Measurements from ENCODE around the gene SLC38A4. TPM values are rescaled to one million over a fixed set of nuclear protein-coding genes. Genes with fewer than 3 reads are reported as not detected.

SLC38A4 gene, protein sequence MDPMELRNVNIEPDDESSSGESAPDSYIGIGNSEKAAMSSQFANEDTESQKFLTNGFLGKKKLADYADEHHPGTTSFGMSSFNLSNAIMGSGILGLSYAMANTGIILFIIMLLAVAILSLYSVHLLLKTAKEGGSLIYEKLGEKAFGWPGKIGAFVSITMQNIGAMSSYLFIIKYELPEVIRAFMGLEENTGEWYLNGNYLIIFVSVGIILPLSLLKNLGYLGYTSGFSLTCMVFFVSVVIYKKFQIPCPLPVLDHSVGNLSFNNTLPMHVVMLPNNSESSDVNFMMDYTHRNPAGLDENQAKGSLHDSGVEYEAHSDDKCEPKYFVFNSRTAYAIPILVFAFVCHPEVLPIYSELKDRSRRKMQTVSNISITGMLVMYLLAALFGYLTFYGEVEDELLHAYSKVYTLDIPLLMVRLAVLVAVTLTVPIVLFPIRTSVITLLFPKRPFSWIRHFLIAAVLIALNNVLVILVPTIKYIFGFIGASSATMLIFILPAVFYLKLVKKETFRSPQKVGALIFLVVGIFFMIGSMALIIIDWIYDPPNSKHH
- total RNA-seq (2022) (16.0 and 20.1 TPM in 2 replicates), Bru-seq, nascent RNA (percentile 55 among the genes with signal in this experiment), BruChase-seq, experiment 1, labeled RNA remaining after a 2-hour chase (percentile 61 among the genes with signal in this experiment), BruChase-seq, experiment 2, labeled RNA remaining after a 6-hour chase (percentile 70 among the genes with signal in this experiment)
- long read RNA-seq, transcript SLC38A4-202 (16 exons, 3,791 nt), result major isoform, 7 of 18 reads
- long read RNA-seq, partial matches to known transcripts, result 2 of 18 reads
- long read RNA-seq, other reads (novel, unspliced or antisense), result 7 of 18 reads

- peaks cover 21% of the 10 kb centered on the region for H3K4me1 Mint-ChIP-seq (ENCODE audit: low read depth, unreplicated experiment)
- H3K9me3 Mint-ChIP-seq (ENCODE audit: unreplicated experiment), result no peaks in the 10 kb centered on the region
- DNase-seq, result peak; percentile 67 to 84
- H3K9me3 ChIP-seq, result no peaks in the 10 kb centered on the region
- H3K27ac Mint-ChIP-seq (ENCODE audit: unreplicated experiment), result peak within 1 kb of the TSS; percentile 11
- intact Hi-C loops (cut with micrococcal nuclease; ENCODE audit: unreplicated experiment), result loop anchor here (2.0 to 5.0 kb wide), 2 partner anchors 55 to 149 kb away; no protein-coding TSS in a partner anchor
- BruUV-seq (replicated peaks), result no TSS peak
- H3K27me3 Mint-ChIP-seq (ENCODE audit: insufficient read depth, unreplicated experiment), result no peaks in the 10 kb centered on the region
- CTCF ChIA-PET, result interaction anchor here (0.8 kb wide), 1 partner anchor 150 kb away, joined by 3 read pairs; no protein-coding TSS in a partner anchor
- TF ChIP-seq, protein P1, sequence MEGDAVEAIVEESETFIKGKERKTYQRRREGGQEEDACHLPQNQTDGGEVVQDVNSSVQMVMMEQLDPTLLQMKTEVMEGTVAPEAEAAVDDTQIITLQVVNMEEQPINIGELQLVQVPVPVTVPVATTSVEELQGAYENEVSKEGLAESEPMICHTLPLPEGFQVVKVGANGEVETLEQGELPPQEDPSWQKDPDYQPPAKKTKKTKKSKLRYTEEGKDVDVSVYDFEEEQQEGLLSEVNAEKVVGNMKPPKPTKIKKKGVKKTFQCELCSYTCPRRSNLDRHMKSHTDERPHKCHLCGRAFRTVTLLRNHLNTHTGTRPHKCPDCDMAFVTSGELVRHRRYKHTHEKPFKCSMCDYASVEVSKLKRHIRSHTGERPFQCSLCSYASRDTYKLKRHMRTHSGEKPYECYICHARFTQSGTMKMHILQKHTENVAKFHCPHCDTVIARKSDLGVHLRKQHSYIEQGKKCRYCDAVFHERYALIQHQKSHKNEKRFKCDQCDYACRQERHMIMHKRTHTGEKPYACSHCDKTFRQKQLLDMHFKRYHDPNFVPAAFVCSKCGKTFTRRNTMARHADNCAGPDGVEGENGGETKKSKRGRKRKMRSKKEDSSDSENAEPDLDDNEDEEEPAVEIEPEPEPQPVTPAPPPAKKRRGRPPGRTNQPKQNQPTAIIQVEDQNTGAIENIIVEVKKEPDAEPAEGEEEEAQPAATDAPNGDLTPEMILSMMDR (IDR thresholded peaks at IDR 0.05; ENCODE audit: insufficient read depth in 1 of 2, low read depth in 1 of 2, low read length in 1 of 2, severe bottlenecking in 1 of 2, unreplicated experiment in 1 of 2), result peak in 1 of 2 experiments; percentile 56
- no peaks in the 10 kb centered on the region; the same call in 1 of the 2 replicates for H3K4me1 ChIP-seq
- POLR2A ChIA-PET, result interaction anchor here (0.6 kb wide), 1 partner anchor 111 kb away, joined by 4 read pairs; no protein-coding TSS in a partner anchor
- H3K4me3 ChIP-seq (ENCODE audit: low read depth, low read length), result peak within 1 kb of the TSS; percentile 65
- H3K36me3 Mint-ChIP-seq (ENCODE audit: insufficient read depth, unreplicated experiment), result no peaks in the 10 kb centered on the region
- H3K4me3 Mint-ChIP-seq (ENCODE audit: unreplicated experiment), result peak within 1 kb of the TSS; percentile 77
- no peaks in the 10 kb centered on the region; the same call in 1 of the 2 replicates for H3K36me3 ChIP-seq (ENCODE audit: control insufficient read depth, insufficient read depth, low read length)
- no peaks in the 10 kb centered on the region for H3K27me3 ChIP-seq (replicated peaks; ENCODE audit: control insufficient read depth, insufficient read depth, low read length)
Measured at GRCh38 chr12:46825591-46826414, at the start of gene SLC38A4. TSS of gene SLC38A4 (minus strand) at chr12:46825997. CDS start at chr12:46793071, 32,926 bp downstream.

DNA sequence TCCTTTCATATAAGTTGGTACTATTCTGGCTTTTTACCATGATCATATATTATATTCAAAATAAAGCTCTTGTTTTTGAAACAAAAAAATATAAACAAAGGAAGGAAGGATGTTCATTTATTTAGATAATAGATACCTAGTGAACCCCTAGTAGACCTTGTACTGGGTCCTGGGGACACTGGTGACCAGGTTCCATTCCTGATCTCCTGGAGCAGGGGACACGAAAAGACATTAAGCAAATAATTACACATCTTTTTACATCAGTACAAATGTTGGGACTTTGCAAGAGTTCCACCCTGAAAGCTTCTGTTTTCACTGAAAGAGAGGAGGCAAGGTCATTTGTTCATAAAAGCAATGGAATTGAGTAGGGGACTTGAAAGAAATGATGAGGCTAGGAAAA is 49.3 kb upstream of the SLC38A4 start:
- CTCF ChIA-PET, result no interaction called here

More for the DNA sequence above, 49.3 kb upstream of the SLC38A4 start:
- Mint-ChIP-seq H3K36me3 (ENCODE audit: insufficient read depth, unreplicated experiment) (no peaks in the 10 kb centered on the region), H3K27ac (ENCODE audit: unreplicated experiment) (no peak overlapping the region), H3K27me3 (ENCODE audit: insufficient read depth, unreplicated experiment) (peaks cover 12% of the 10 kb centered on the region), H3K4me1 (ENCODE audit: low read depth, unreplicated experiment) (no peaks in the 10 kb centered on the region), H3K4me3 (ENCODE audit: unreplicated experiment) (no peak overlapping the region), H3K9me3 (ENCODE audit: unreplicated experiment) (peaks cover 39% of the 10 kb centered on the region)
- Histone ChIP-seq H3K4me3 (ENCODE audit: low read depth, low read length) (no peak overlapping the region), H3K36me3 (ENCODE audit: control insufficient read depth, insufficient read depth, low read length) (no peaks in the 10 kb centered on the region), H3K27me3 (replicated peaks; ENCODE audit: control insufficient read depth, insufficient read depth, low read length) (no peaks in the 10 kb centered on the region), H3K4me1 (no peaks in the 10 kb centered on the region), H3K9me3 (peaks cover 12% of the 10 kb centered on the region)
- TF ChIP-seq, protein P1 (IDR thresholded peaks at IDR 0.05; ENCODE audit: insufficient read depth in 1 of 2, low read depth in 1 of 2, low read length in 1 of 2, severe bottlenecking in 1 of 2, unreplicated experiment in 1 of 2), result no peak
- BruUV-seq (replicated peaks), result no TSS peak
- no peak for DNase-seq
- POLR2A ChIA-PET, result no interaction called here
- intact Hi-C loops (cut with micrococcal nuclease; ENCODE audit: unreplicated experiment), result no loop called here

Measured in Caco-2 (cell line).